Testis (tissue), 2 donors: ENCODE measurements around the gene VIPR1.

ENCODE experiments used
- CTCF ChIP-seq, 3 experiments: fragments of 450-650 bp in 2 of 3; fragments of 200-600 bp in 1 of 3; sonication (generic) in 1 of 3; IDR thresholded peaks; one replicate each; pipeline ENCODE4 v1.5.1; 2016 to 2019; ENCODE audit warnings: antibody characterized with exemption in 3 of 3, mild to moderate bottlenecking in 2 of 3, moderate library complexity in 1 of 3
- POLR2A ChIP-seq: fragments of 450-650 bp; IDR thresholded peaks from one replicate; pipeline ENCODE4 v1.6.1; 2017; ENCODE audit warnings: antibody characterized with exemption, mild to moderate bottlenecking, moderate library complexity

- TF ChIP-seq CTCF (IDR thresholded peaks at IDR 0.05) = no peak
- TF ChIP-seq POLR2A = no peak
Observed at GRCh38 chr3:42582474-42583070, 80.1 kb downstream of the VIPR1 start.
